Loucy (cell line): Measurements from ENCODE around the gene ADIPOQ.
"Not testable (repeated sequence)": the region's sequence is repeated elsewhere in the genome, so short reads cannot be mapped to it uniquely, and the experiment has no call there.

Experiments
- H2AFZ ChIP-seq: fragments of 200-600 bp; sonication (generic); 2 replicates; pipeline ENCODE4 v1.6.0; 2016; ENCODE audit warnings: antibody characterized with exemption, mild to moderate bottlenecking, low read length, moderate library complexity
- H3F3A ChIP-seq: fragments of 200-600 bp; 2 replicates; pipeline ENCODE4 v1.6.0; 2016; ENCODE audit warnings: antibody characterized with exemption, low read depth, mild to moderate bottlenecking
- H3K27me3 ChIP-seq: fragments of 200-600 bp; sonication (generic); 2 replicates; pipeline ENCODE4 v1.6.1; 2014; ENCODE audit warnings: low read length, mild to moderate bottlenecking; ENCODE audit not compliant: insufficient read depth, poor library complexity, severe bottlenecking
- H3K36me3 ChIP-seq: fragments of 200-600 bp; sonication (generic); 2 replicates; pipeline ENCODE4 v1.6.1; 2016; ENCODE audit warnings: low read length; ENCODE audit not compliant: insufficient read depth
- H3K4me1 ChIP-seq: fragments of 200-600 bp; sonication (generic); 2 replicates; pipeline ENCODE4 v1.5.1; 2014; ENCODE audit warnings: low read length, mild to moderate bottlenecking; ENCODE audit not compliant: insufficient read depth, poor library complexity, severe bottlenecking
- H3K4me2 ChIP-seq: fragments of 200-600 bp; sonication (generic); 2 replicates; pipeline ENCODE4 v1.6.0; 2014; ENCODE audit warnings: antibody characterized with exemption, low read length, low read depth, mild to moderate bottlenecking; ENCODE audit not compliant: poor library complexity, severe bottlenecking
- H3K4me3 ChIP-seq: fragments of 200-600 bp; sonication (generic); 2 replicates; pipeline ENCODE4 v1.5.1; 2014; ENCODE audit warnings: low read length, mild to moderate bottlenecking, mixed read lengths; ENCODE audit not compliant: poor library complexity, severe bottlenecking
- H3K79me2 ChIP-seq: fragments of 200-600 bp; sonication (generic); 2 replicates; pipeline ENCODE4 v1.6.1; 2014; ENCODE audit warnings: low read length; ENCODE audit not compliant: insufficient read depth
- H3K9ac ChIP-seq: fragments of 200-600 bp; sonication (generic); 2 replicates; pipeline ENCODE4 v1.6.0; 2014; ENCODE audit warnings: mild to moderate bottlenecking, low read depth, low read length, moderate library complexity; ENCODE audit not compliant: poor library complexity, severe bottlenecking
- H3K9me2 ChIP-seq: fragments of 200-600 bp; sonication (generic); replicated peaks from 2 replicates; pipeline ENCODE4 v1.6.1; 2016; ENCODE audit warnings: low read depth, low read length, mixed read lengths
- H3K9me3 ChIP-seq: fragments of 200-600 bp; sonication (generic); 2 replicates; pipeline ENCODE4 v1.6.1; 2014; ENCODE audit warnings: mild to moderate bottlenecking, antibody characterized with exemption, low read length, low read depth; ENCODE audit not compliant: insufficient read depth
- H4K20me1 ChIP-seq: fragments of 200-600 bp; sonication (generic); 2 replicates; pipeline ENCODE4 v1.6.0; 2014; ENCODE audit warnings: antibody characterized with exemption, low read length, mild to moderate bottlenecking; ENCODE audit not compliant: insufficient read depth, poor library complexity, severe bottlenecking
- EZH2phosphoT487 ChIP-seq: fragments of 200-600 bp; IDR thresholded peaks from 2 replicates; pipeline ENCODE4 v1.6.1; 2018; ENCODE audit warnings: antibody characterized with exemption, mild to moderate bottlenecking, moderate library complexity, borderline replicate concordance
- TF ChIP-seq, protein P1 (sequence below): fragments of 200-600 bp; sonication (generic); conservative IDR thresholded peaks from 2 replicates; pipeline ENCODE4 v1.5.1; 2014; ENCODE audit warnings: mild to moderate bottlenecking, antibody characterized with exemption, low read length

The ADIPOQ gene

GRCh38 chr3:186882150-186882524, 39.6 kb downstream of the ADIPOQ start:
- TF ChIP-seq, protein P1, sequence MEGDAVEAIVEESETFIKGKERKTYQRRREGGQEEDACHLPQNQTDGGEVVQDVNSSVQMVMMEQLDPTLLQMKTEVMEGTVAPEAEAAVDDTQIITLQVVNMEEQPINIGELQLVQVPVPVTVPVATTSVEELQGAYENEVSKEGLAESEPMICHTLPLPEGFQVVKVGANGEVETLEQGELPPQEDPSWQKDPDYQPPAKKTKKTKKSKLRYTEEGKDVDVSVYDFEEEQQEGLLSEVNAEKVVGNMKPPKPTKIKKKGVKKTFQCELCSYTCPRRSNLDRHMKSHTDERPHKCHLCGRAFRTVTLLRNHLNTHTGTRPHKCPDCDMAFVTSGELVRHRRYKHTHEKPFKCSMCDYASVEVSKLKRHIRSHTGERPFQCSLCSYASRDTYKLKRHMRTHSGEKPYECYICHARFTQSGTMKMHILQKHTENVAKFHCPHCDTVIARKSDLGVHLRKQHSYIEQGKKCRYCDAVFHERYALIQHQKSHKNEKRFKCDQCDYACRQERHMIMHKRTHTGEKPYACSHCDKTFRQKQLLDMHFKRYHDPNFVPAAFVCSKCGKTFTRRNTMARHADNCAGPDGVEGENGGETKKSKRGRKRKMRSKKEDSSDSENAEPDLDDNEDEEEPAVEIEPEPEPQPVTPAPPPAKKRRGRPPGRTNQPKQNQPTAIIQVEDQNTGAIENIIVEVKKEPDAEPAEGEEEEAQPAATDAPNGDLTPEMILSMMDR = no peak
- no peak for TF ChIP-seq EZH2phosphoT487
- H3K27me3 ChIP-seq = no peaks in the 10 kb centered on the region
- peak overlapping the region; percentile 28 for H3K4me3 ChIP-seq
- peak overlapping the region; percentile 51 for H3K4me2 ChIP-seq
- peak overlapping the region; percentile 11 for H3K9ac ChIP-seq
- H3K36me3 ChIP-seq = no peaks in the 10 kb centered on the region
- no peaks in the 10 kb centered on the region for H3K9me2 ChIP-seq
- H4K20me1 ChIP-seq = no peaks in the 10 kb centered on the region
- H3K9me3 ChIP-seq = peaks cover 2% of the 10 kb centered on the region; the same call in 1 of the 2 replicates
- H2AFZ ChIP-seq = peak overlapping the region; percentile 70
- peaks cover 45% of the 10 kb centered on the region for H3K4me1 ChIP-seq
- no peaks in the 10 kb centered on the region for H3K79me2 ChIP-seq
- no peaks in the 10 kb centered on the region for H3F3A ChIP-seq

DNA sequence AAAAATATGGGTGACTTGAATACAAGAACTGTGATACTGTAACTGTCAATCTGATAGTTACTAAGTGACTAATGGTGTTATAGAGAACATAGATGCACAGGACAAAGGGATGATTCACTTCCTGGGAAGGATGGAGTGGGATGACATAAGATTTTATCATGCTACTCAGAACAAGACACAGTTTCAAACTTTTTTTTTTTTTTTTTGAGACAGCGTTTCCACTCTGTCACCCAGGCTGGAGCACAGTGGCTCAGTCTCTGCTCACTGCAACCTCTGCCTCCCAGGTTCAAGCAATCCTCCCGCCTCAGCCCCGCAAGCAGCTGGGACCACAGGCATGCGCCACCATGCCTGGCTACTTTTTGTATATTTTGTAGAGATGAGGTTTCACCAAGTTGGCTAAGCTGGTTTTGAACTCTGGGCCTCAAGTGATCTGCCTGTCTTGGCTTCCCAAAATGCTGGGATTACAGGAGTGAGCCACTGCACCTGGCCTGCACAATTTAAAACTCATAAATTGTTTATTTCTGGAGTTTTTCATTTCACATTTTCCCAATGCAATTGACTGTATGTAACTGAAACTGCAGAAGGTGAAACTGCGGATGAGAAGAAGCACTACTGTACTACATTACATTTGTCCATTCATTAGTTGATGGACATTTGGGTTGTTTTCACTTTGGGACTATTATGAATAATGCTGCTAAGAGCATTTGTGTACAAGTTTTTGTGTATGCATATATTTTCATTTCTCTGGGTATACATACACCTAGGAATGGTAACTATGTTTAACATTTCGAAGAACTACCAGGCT, 40.6 kb downstream of the ADIPOQ start:
- Histone ChIP-seq H3F3A (no peaks in the 10 kb centered on the region), H4K20me1 (no peaks in the 10 kb centered on the region), H3K79me2 (no peaks in the 10 kb centered on the region), H3K4me3 (no peak overlapping the region), H3K4me2 (peak overlapping the region; percentile 0), H3K4me1 (peaks cover 50% of the 10 kb centered on the region), H3K9me3 (no peaks in the 10 kb centered on the region), H3K9me2 (no peaks in the 10 kb centered on the region), H2AFZ (no peak overlapping the region), H3K27me3 (no peaks in the 10 kb centered on the region), H3K9ac (no peak overlapping the region), H3K36me3 (no peaks in the 10 kb centered on the region)
- TF ChIP-seq, protein P1 = no peak
- no peak for TF ChIP-seq EZH2phosphoT487

GRCh38 chr3:186883686-186884058, 41.2 kb downstream of the ADIPOQ start:
- Histone ChIP-seq H3K36me3 (no peaks in the 10 kb centered on the region), H3F3A (no peaks in the 10 kb centered on the region), H2AFZ (no peak overlapping the region), H3K9me3 (no peaks in the 10 kb centered on the region), H4K20me1 (no peaks in the 10 kb centered on the region), H3K4me2 (peak overlapping the region; percentile 0), H3K4me1 (peaks cover 51% of the 10 kb centered on the region), H3K9ac (no peak overlapping the region), H3K4me3 (no peak overlapping the region), H3K27me3 (no peaks in the 10 kb centered on the region), H3K9me2 (no peaks in the 10 kb centered on the region), H3K79me2 (no peaks in the 10 kb centered on the region)
- no peak for TF ChIP-seq EZH2phosphoT487
- TF ChIP-seq, protein P1 = no peak

GRCh38 chr3:186884868-186885267, 42.4 kb downstream of the ADIPOQ start:
- not testable (repeated sequence) for H3K9ac ChIP-seq, H2AFZ ChIP-seq, H3K36me3 ChIP-seq, H3K27me3 ChIP-seq, H3K4me3 ChIP-seq, H3K4me2 ChIP-seq, H4K20me1 ChIP-seq, H3F3A ChIP-seq, H3K79me2 ChIP-seq, H3K9me2 ChIP-seq, H3K9me3 ChIP-seq
- peaks cover 61% of the 10 kb centered on the region for H3K4me1 ChIP-seq
